ENCODE data around the gene PLXNB2.

PLXNB2 gene

DNA sequence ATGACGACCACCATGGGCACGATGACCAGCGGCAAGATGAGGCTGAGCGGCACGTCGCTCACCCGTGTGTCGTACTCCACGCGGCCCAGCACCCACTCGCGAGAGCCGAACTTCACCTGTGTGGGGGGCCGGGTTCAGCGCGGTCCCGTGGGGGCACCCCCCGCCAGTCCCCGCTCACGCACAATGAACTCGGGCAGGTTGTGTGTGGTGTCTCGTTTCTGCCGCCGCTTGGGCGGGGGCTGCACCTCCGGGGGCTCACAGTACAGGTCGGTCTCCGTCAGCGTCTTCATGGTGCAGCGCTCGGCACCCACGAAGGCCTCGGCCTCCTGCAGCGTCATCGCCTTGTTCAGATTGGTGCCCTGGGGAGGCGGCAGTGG is 26.1 kb downstream of the PLXNB2 start:
- Histone ChIP-seq H3K4me3 (ENCODE audit: low read depth in 1 of 5, low read length in 5 of 5) (no peak overlapping the region), H3K27me3 (ENCODE audit: control insufficient read depth in 5 of 5, insufficient read depth in 4 of 5, low read length in 5 of 5) (no peaks in the 10 kb centered on the region), H3K9me3 (ENCODE audit: control insufficient read depth in 5 of 5, low read length in 5 of 5) (no peaks in the 10 kb centered on the region), H3K4me1 (ENCODE audit: control insufficient read depth in 5 of 5, insufficient read depth in 5 of 5, low read length in 5 of 5) (no peaks in the 10 kb centered on the region), H3K9ac (ENCODE audit: low read length in 5 of 5) (no peak overlapping the region), H3K27ac (ENCODE audit: low read depth, low read length) (no peak overlapping the region), H3K36me3 (ENCODE audit: control insufficient read depth in 5 of 5, insufficient read depth in 5 of 5, low read length in 5 of 5) (peaks cover 0 to 93% (median 89%) of the 10 kb centered on the region in 5 donors)

DNA sequence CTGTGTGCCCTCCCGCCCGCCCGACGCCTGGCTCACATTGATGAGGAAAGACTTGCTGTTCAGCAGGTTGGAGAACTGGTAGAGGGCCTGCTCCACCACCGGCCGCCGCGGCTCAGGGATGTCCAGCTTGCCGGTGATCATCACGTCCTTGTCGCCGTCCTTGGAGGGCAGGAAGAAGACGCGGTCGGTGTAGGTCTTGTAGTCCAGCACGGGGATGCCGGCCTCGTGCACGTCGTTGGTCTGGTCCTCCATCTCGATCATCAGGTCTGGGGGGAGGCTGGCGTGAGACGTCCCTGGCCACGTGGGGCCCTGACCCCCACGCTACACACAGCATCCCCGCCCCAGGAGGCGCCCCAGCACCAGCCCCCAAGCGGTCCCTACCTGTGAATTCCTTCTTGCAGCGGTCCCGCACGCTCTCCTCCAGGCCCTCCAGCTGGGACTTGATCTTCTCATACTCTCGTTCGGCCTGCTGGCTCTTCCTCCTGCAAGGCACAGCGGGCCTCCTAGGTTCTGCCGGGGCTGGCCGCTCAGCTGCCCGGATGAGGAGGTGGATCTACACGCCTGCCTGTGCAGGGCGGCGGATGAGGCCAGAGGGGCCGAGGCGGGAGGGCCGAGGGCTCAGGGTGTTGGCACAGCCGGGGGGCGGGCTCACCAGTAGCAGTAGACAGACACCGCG is 26.6 kb downstream of the PLXNB2 start:
- Histone ChIP-seq H3K36me3 (ENCODE audit: control insufficient read depth in 5 of 5, insufficient read depth in 5 of 5, low read length in 5 of 5) (peaks cover 0 to 93% (median 87%) of the 10 kb centered on the region in 5 donors), H3K9me3 (ENCODE audit: control insufficient read depth in 5 of 5, low read length in 5 of 5) (no peaks in the 10 kb centered on the region), H3K4me3 (ENCODE audit: low read depth in 1 of 5, low read length in 5 of 5) (no peak overlapping the region), H3K4me1 (ENCODE audit: control insufficient read depth in 5 of 5, insufficient read depth in 5 of 5, low read length in 5 of 5) (no peaks in the 10 kb centered on the region), H3K27ac (ENCODE audit: low read depth, low read length) (no peak overlapping the region), H3K9ac (ENCODE audit: low read length in 5 of 5) (no peak overlapping the region), H3K27me3 (ENCODE audit: control insufficient read depth in 5 of 5, insufficient read depth in 4 of 5, low read length in 5 of 5) (no peaks in the 10 kb centered on the region)

DNA sequence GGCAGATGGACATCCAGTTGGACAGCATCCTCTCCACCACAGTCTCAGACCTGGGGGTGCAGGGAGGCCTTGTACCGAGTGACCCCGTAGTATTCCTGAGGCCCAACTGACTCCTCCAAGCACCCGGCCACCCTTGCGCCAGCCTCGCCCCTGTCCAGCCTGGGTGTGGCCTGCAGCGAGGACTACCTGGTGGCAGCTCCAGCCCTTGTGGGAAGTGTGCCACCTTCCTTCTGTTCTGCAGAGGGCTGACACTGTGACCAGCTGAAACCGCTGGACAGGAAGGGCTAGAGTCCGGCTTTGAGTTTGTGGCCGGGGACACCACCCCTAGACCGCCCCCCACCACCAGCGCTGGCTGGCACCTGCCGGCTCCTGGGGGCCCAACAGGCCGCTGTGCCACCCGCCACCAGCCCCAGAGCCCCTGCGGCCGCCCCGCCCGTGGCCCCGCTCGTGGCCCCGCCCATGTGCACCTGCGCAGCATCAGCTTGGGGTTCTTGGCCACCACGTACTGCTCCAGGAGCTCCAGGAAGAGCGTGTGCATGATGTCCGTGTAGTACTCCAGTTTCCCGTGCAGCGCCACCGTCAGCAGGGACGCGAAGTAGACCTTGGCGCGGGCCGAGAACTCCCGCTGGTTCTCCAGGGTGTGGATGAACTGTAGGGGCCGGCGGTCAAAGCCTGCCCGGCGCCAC is 27.3 kb downstream of the PLXNB2 start:
- H3K4me1 ChIP-seq (ENCODE audit: control insufficient read depth in 5 of 5, insufficient read depth in 5 of 5, low read length in 5 of 5): no peaks in the 10 kb centered on the region
- H3K36me3 ChIP-seq (ENCODE audit: control insufficient read depth in 5 of 5, insufficient read depth in 5 of 5, low read length in 5 of 5): peaks cover 0 to 96% (median 90%) of the 10 kb centered on the region in 5 donors
- H3K27me3 ChIP-seq (ENCODE audit: control insufficient read depth in 5 of 5, insufficient read depth in 4 of 5, low read length in 5 of 5): no peaks in the 10 kb centered on the region
- no peak overlapping the region for H3K27ac ChIP-seq (ENCODE audit: low read depth, low read length)
- H3K9ac ChIP-seq (ENCODE audit: low read length in 5 of 5): no peak overlapping the region
- H3K9me3 ChIP-seq (ENCODE audit: control insufficient read depth in 5 of 5, low read length in 5 of 5): no peaks in the 10 kb centered on the region
- no peak overlapping the region for H3K4me3 ChIP-seq (ENCODE audit: low read depth in 1 of 5, low read length in 5 of 5)

DNA sequence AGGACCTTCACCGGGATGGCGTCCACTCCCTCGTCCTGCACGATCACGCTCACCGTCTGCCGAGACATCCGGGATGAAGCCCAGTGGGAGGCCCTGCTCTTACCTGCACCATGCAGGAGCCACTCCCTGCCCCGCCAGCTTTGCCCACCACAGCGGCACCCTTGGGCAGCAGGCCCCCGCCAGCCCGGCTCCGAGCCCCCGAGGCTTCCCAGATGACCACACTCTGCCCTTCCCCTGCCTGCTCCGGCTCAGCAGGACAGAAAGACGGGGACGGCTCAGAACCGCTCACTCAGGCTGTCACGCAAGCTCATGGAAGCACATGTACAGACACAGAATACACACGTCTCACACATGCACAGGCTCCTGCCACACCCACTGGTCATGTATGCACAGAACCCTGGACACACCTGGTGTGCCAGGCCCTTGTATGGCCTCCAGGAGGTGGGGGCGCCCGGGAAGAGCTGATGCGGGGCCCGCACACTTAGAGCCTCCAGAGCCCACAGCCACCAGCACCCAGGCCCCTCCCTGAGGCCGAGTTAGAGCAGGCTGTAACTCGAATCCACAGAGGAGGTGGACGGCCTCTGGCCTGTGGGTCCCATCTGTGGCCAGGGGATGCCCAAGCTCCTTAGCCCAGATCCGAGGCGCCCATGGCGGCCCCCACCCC is 28.4 kb downstream of the PLXNB2 start:
- Histone ChIP-seq H3K27me3 (ENCODE audit: control insufficient read depth in 5 of 5, insufficient read depth in 4 of 5, low read length in 5 of 5) (no peaks in the 10 kb centered on the region), H3K4me1 (ENCODE audit: control insufficient read depth in 5 of 5, insufficient read depth in 5 of 5, low read length in 5 of 5) (peaks cover 0 to 3% (median 3%) of the 10 kb centered on the region in 5 donors), H3K27ac (ENCODE audit: low read depth, low read length) (no peak overlapping the region), H3K36me3 (ENCODE audit: control insufficient read depth in 5 of 5, insufficient read depth in 5 of 5, low read length in 5 of 5) (peaks cover 0 to 91% (median 84%) of the 10 kb centered on the region in 5 donors), H3K9ac (ENCODE audit: low read length in 5 of 5) (no peak overlapping the region), H3K9me3 (ENCODE audit: control insufficient read depth in 5 of 5, low read length in 5 of 5) (no peaks in the 10 kb centered on the region), H3K4me3 (ENCODE audit: low read depth in 1 of 5, low read length in 5 of 5) (no peak overlapping the region)

DNA sequence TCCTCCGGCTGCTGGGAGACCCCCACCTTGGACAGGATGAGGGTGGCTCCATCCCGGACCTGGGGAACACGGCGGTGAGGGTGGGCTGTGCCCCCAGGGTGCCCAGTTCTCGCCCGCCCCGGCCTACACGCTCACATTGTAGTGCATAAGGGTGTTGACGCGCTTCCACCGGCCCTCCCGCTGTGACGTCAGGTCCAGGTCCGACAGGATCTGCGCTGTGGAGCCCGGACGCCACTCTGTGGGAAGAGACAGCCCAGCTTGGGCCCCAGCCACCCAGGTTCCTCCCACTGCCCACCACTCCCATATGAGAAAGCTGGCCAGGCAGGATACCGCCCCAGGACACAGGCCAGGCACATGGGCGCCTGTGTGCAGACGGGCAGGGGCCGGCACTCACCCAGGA is 29.0 kb downstream of the PLXNB2 start:
- H3K9ac ChIP-seq (ENCODE audit: low read length in 5 of 5): no peak overlapping the region
- no peaks in the 10 kb centered on the region for H3K27me3 ChIP-seq (ENCODE audit: control insufficient read depth in 5 of 5, insufficient read depth in 4 of 5, low read length in 5 of 5)
- H3K4me3 ChIP-seq (ENCODE audit: low read depth in 1 of 5, low read length in 5 of 5): no peak overlapping the region
- H3K36me3 ChIP-seq (ENCODE audit: control insufficient read depth in 5 of 5, insufficient read depth in 5 of 5, low read length in 5 of 5): peaks cover 0 to 86% (median 79%) of the 10 kb centered on the region in 5 donors
- no peaks in the 10 kb centered on the region for H3K9me3 ChIP-seq (ENCODE audit: control insufficient read depth in 5 of 5, low read length in 5 of 5)
- peaks cover 0 to 4% (median 3%) of the 10 kb centered on the region in 5 donors for H3K4me1 ChIP-seq (ENCODE audit: control insufficient read depth in 5 of 5, insufficient read depth in 5 of 5, low read length in 5 of 5)
- no peak overlapping the region for H3K27ac ChIP-seq (ENCODE audit: low read depth, low read length)

DNA sequence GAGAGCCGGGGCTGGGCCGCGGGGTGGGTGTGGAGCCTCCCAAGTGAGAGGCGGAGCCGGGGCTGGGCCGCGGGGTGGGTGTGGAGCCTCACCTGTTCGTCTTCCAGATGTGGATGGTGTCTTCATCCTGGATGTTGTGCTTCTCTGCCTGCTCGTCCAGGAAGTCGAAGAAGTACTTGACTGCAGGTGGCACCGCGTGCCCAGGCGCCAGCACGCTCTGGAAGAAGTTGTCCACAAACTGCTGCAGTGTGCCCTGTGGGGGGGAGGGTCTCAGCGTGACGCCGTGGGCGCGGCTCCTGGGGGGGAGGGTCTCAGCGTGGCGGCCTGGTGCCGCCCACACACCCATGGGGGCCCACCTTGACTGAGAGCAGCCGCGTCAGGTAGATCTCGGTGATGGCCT is 29.7 kb downstream of the PLXNB2 start:
- H3K36me3 ChIP-seq (ENCODE audit: control insufficient read depth in 5 of 5, insufficient read depth in 5 of 5, low read length in 5 of 5): peaks cover 0 to 79% (median 73%) of the 10 kb centered on the region in 5 donors
- H3K27ac ChIP-seq (ENCODE audit: low read depth, low read length): no peak overlapping the region
- no peak overlapping the region for H3K4me3 ChIP-seq (ENCODE audit: low read depth in 1 of 5, low read length in 5 of 5)
- H3K9ac ChIP-seq (ENCODE audit: low read length in 5 of 5): no peak overlapping the region
- H3K27me3 ChIP-seq (ENCODE audit: control insufficient read depth in 5 of 5, insufficient read depth in 4 of 5, low read length in 5 of 5): no peaks in the 10 kb centered on the region
- H3K9me3 ChIP-seq (ENCODE audit: control insufficient read depth in 5 of 5, low read length in 5 of 5): no peaks in the 10 kb centered on the region
- peaks cover 0 to 4% (median 3%) of the 10 kb centered on the region in 5 donors for H3K4me1 ChIP-seq (ENCODE audit: control insufficient read depth in 5 of 5, insufficient read depth in 5 of 5, low read length in 5 of 5)

DNA sequence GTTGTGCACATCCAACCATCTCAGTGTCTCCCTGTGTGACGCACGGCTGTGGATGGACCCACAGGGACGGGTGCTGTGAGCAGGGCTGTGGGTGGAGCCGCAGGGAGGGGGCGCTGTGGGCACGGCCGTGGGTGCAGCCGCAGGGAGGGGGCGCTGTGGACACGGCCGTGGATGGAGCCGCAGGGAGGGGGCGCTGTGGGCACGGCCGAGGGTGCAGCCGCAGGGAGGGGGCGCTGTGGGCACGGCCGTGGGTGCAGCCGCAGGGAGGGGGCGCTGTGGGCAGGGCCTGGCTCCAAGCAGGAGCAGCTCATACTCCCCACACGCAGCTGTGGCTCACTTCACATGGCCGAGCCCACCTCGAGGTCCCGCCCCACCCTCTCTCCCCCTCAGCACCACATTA is 31.3 kb downstream of the PLXNB2 start:
- H3K27ac ChIP-seq (ENCODE audit: low read depth, low read length): no peak overlapping the region
- H3K4me1 ChIP-seq (ENCODE audit: control insufficient read depth in 5 of 5, insufficient read depth in 5 of 5, low read length in 5 of 5): peaks cover 0 to 18% (median 10%) of the 10 kb centered on the region in 5 donors
- no peaks in the 10 kb centered on the region for H3K9me3 ChIP-seq (ENCODE audit: control insufficient read depth in 5 of 5, low read length in 5 of 5)
- H3K9ac ChIP-seq (ENCODE audit: low read length in 5 of 5): no peak overlapping the region
- H3K36me3 ChIP-seq (ENCODE audit: control insufficient read depth in 5 of 5, insufficient read depth in 5 of 5, low read length in 5 of 5): peaks cover 0 to 63% (median 57%) of the 10 kb centered on the region in 5 donors
- H3K27me3 ChIP-seq (ENCODE audit: control insufficient read depth in 5 of 5, insufficient read depth in 4 of 5, low read length in 5 of 5): no peaks in the 10 kb centered on the region
- H3K4me3 ChIP-seq (ENCODE audit: low read depth in 1 of 5, low read length in 5 of 5): no peak overlapping the region

DNA sequence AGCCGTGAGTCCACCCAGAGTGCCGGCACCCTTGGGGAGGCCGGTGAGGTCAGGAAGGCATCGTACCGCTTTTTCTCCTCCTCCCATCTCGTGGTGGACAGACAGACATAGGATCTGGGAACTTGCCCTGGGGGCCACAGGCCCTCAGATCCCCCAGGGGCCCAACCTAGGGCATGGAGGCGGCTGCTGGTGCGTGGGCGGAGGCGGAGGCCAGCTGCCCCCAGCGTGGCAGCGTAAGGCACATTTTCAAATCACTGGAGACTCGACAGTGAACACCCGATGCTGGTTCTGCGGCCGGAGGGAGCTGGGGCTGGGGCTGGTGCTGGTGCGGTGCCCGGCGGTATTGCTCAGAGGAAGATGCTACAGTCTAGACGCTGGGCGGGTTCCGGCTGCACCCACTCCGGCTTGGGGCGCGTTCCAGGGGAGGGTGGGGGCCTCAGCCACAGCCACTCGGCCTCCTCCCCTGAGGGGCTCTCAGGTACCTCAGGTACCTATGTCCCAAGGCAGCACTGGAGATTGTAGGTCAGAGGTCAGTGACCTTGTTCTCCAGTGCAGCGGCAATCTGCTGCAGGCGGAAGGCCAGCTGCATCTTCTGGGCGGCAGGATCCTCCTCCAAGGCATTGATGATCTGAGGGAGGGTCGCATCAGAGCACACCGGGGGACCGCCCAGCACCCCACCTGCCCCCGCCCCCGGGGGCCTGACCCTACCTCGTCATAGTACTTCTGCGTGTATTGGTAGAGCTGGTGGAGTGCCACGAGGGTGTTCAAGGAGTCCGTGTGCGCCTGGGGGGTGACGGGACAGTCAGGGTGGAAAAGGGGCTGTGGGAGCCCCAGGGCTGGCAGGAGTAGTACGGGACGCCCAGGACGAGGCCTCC is 32.0 kb downstream of the PLXNB2 start:
- Histone ChIP-seq H3K27me3 (ENCODE audit: control insufficient read depth in 5 of 5, insufficient read depth in 4 of 5, low read length in 5 of 5) (no peaks in the 10 kb centered on the region), H3K4me1 (ENCODE audit: control insufficient read depth in 5 of 5, insufficient read depth in 5 of 5, low read length in 5 of 5) (peaks cover 0 to 26% (median 17%) of the 10 kb centered on the region in 5 donors), H3K9me3 (ENCODE audit: control insufficient read depth in 5 of 5, low read length in 5 of 5) (no peaks in the 10 kb centered on the region), H3K27ac (ENCODE audit: low read depth, low read length) (no peak overlapping the region), H3K36me3 (ENCODE audit: control insufficient read depth in 5 of 5, insufficient read depth in 5 of 5, low read length in 5 of 5) (peaks cover 0 to 56% (median 51%) of the 10 kb centered on the region in 5 donors), H3K9ac (ENCODE audit: low read length in 5 of 5) (no peak overlapping the region), H3K4me3 (ENCODE audit: low read depth in 1 of 5, low read length in 5 of 5) (no peak overlapping the region)

DNA sequence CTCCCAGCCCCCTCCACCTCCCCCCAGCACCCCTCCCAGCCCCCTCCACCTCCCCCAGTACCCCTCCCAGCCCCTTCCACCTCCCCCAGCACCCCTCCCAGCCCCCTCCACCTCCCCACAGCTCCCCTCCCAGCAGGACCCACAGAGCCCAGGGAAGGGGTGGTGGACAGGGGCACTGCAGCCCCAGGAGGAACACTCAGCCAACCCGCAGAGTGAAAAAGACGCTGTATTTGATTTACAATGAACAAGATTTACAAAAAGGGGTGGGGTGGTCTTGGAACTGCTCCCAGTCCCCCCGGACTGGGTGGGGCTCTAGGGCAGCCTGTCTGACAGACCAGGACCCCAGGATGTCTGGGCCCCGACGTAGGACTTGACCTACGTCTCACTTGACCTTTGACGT is 32.7 kb downstream of the PLXNB2 start:
- Histone ChIP-seq H3K9ac (ENCODE audit: low read length in 5 of 5) (no peak overlapping the region), H3K9me3 (ENCODE audit: control insufficient read depth in 5 of 5, low read length in 5 of 5) (no peaks in the 10 kb centered on the region), H3K27me3 (ENCODE audit: control insufficient read depth in 5 of 5, insufficient read depth in 4 of 5, low read length in 5 of 5) (no peaks in the 10 kb centered on the region), H3K36me3 (ENCODE audit: control insufficient read depth in 5 of 5, insufficient read depth in 5 of 5, low read length in 5 of 5) (peaks cover 0 to 49% (median 44%) of the 10 kb centered on the region in 5 donors), H3K27ac (ENCODE audit: low read depth, low read length) (no peak overlapping the region), H3K4me1 (ENCODE audit: control insufficient read depth in 5 of 5, insufficient read depth in 5 of 5, low read length in 5 of 5) (peaks cover 0 to 27% (median 19%) of the 10 kb centered on the region in 5 donors), H3K4me3 (ENCODE audit: low read depth in 1 of 5, low read length in 5 of 5) (no peak overlapping the region)

Data from subcutaneous abdominal adipose tissue (tissue), 5 donors.